GM21825 (cell line): ENCODE measurements around the gene ITGAE.
"Not testable (repeated sequence)": the region's sequence is repeated elsewhere in the genome, so short reads cannot be mapped to it uniquely, and the experiment has no call there.

ENCODE experiments used
- ATAC-seq: cut with Tn5 transposase; IDR thresholded peaks from one replicate; pipeline ENCODE4 v1.9.1; 2021; ENCODE audit warnings: mild to moderate bottlenecking, moderate library complexity; ENCODE audit not compliant: unreplicated experiment

The ITGAE gene, protein sequence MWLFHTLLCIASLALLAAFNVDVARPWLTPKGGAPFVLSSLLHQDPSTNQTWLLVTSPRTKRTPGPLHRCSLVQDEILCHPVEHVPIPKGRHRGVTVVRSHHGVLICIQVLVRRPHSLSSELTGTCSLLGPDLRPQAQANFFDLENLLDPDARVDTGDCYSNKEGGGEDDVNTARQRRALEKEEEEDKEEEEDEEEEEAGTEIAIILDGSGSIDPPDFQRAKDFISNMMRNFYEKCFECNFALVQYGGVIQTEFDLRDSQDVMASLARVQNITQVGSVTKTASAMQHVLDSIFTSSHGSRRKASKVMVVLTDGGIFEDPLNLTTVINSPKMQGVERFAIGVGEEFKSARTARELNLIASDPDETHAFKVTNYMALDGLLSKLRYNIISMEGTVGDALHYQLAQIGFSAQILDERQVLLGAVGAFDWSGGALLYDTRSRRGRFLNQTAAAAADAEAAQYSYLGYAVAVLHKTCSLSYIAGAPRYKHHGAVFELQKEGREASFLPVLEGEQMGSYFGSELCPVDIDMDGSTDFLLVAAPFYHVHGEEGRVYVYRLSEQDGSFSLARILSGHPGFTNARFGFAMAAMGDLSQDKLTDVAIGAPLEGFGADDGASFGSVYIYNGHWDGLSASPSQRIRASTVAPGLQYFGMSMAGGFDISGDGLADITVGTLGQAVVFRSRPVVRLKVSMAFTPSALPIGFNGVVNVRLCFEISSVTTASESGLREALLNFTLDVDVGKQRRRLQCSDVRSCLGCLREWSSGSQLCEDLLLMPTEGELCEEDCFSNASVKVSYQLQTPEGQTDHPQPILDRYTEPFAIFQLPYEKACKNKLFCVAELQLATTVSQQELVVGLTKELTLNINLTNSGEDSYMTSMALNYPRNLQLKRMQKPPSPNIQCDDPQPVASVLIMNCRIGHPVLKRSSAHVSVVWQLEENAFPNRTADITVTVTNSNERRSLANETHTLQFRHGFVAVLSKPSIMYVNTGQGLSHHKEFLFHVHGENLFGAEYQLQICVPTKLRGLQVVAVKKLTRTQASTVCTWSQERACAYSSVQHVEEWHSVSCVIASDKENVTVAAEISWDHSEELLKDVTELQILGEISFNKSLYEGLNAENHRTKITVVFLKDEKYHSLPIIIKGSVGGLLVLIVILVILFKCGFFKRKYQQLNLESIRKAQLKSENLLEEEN

DNA sequence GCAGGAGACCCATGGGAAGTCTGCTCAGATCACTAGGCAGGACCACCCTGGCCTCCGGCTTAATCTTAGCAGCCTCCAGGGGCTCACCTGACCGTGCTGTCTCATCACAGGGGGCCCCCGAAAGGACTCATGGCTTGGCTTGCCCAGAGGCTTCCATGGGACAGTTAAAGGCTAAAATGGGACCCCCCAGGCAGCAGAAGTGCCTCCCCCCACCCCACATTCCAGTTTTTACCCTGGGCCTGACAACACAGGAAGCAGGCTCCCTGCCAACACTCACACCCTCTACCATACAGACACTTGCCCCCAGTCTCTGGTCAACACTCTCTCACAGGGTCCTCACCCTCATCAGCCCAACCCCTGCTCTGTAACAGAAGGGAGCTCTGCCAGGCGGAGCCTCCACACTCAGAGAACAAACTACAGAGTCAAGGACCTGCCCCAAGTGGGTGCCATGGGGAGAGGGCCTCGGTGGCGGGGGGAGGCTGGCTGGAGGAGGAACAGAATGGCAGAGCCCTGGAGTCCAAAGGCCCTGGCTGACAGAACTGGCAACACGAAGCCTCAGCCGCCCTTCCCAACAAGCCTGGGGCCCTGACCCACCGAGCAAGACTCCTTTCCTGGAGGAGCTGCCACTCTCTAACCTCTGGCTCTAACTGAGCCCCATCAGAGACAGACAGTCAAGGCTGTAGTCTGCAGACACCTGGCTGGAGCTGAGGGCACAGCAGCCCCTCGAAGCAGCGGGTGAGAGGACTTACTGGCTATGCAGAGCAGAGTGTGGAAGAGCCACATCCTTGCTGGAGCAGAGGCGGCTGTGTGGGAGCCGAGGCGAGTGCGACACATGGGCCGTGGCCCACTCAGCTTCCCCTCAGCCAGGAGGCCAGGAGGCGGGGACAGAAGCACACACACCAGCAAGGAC lies at the start of gene ITGAE:
ITGAE (minus strand) TSS at position 827 of the 910 bp plus-strand sequence; CDS start at position 783, 44 bp downstream.
- no peak for ATAC-seq

DNA sequence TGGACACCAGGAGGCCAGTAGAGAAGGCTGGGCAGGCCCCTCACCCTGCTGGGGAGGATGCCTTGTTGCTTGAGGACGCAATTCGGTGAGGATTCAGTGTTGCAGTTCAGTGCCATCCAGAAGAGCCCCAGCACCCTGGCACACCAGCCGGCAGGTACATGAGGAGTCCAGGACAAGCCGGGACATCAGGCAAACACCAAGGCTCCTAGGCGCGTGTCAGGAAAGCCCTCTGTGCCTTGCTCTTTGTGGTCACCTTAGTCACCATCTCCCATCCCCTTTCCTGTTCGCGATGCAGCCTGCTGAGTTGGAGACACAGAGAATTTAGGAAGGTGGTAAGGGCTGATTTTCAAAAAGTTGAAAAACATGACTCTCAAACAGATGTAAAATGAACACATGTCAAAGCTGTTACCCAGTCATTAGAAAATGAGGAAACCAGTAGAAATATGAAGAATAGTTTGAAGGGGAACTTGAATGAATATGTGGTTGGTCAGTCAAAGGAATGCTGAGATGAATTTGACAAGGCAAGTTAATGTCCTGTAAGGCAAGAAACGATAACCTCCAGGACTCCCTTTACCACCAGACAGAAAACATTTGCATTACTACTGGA lies 47.3 kb upstream of the ITGAE start:
- ATAC-seq: no peak

DNA sequence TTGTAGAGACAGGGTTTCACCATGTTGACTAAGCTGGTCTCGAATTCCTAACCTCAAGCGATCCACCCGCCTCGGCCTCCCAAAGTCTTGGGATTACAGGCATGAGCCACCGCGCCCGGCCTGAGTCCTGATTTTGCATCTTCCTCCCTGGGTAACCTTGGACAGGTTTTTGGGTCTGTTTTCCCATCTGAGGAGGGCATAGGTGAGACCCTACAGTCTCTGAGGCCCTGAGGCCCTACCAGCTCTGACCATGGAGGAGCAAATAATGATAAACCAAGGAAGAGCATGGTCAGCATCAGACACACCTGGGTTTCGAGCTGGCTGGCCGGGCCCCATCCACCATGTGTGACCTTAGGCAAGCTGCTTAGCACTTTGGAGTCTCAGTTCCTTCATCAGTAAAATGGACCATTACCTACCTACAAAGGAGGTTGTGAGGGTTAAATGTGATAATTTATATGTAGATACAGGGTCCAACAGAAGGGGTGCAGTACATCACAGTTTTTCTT lies 46.2 kb upstream of the ITGAE start:
- ATAC-seq: no peak

DNA sequence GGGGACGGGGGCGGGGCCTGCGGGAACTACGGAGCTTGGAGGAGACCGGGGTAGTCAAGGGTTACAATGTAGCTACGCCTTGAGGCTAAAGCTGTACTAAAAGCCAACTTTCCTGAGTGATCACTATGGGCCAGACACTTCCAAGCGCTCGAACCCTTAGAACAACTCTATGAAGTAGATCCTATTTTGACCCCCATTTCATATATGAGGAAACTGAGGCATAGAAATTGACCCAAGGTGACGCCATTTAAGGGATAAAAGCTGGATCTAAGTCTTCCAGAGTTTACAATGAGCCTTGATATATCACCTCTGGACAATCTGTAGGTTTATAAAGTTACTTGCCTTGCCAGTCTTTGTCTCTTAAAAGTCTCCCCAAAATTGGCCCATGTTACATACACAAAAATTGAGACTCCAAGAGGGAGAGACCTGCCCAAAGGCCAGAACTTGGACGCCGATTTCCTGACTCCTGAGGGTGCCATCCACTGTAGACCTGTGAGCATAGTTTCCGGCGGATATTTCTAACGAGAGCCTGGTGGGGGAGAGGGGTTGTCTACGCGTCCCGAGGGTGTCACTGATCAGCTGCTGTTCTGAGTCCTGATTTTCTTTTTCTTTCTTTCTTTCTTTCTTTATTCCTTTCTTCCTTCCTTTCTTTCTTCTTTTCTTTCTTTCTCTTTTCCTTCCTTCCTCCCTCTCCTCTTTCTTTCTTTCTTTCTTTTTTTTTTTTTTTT lies 45.6 kb upstream of the ITGAE start:
- ATAC-seq: no peak

DNA sequence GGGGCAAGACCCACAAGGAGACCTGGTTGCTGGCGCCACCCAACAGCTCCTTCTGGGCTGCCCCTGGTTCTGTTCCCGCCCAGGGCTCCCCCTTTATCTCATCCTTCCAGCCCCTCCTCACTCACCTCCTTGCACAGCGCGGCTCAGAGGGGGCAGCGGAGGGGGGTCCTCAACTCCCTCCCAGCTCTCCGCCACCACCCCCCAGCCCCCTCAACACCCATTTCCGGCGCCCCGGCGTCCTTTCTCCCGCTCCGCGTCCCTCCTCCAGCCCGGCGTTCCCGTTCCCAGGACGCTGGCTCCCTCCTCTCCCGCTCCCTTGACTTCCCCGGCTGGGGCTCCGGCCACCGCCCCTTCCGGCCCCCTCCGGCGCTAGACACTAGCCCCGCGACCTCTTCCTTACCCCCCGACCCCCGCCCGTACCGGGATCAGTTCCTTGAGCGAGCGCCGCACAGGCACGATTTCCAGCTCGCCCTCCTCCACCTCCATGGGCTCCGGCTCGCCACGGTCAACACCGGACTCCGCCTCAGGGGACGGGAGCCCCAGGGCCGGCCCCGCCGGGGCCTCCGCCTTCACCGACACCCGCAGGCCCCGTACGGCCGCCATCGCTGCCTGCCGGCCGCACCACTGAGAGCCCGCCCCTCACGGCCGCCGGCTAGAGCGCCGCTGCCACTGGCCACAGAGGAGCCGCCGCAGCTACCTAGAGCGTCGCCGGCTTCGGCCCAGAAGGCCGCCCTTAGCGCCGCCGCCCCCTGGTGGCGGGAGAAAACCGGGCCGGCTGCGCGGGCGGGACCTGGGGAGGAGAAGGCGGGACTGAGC lies 44.8 kb upstream of the ITGAE start, which contains the start of gene NCBP3:
NCBP3 (minus strand) TSS at position 626 of the 816 bp plus-strand sequence; CDS start at position 603, 23 bp downstream.
- ATAC-seq: peak; percentile 91

GRCh38 chr17:3845291-3845620 lies 44.3 kb upstream of the ITGAE start:
- ATAC-seq: peak; percentile 14

GRCh38 chr17:3844556-3844955 lies 43.6 kb upstream of the ITGAE start:
- not testable (repeated sequence) for ATAC-seq

DNA sequence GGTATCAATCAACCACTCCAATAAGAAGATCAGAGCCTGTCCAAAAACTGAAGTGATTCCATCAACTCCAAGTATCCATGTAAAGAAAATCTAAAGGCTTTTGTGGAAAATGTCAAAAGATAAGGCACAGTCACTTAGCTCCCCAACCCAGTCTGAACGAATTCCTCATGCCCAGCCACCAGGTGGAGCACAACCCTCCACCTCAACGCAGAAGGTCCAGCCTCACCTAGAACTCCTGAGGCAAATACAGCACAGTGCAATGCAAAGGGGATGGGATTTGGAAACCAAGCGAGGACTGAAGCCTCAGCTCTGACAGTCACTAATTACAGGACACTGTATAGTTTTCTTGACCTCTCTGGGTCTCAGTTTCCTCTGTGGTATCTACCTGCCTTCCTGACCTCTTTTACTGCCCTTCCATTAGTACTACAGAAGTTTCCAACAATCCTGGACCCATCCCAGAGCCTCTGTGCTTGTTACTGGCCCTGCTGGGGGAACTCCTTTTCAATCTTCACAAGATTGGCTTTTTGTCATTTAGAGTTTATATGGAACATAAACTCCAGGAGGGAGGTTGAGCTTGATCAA lies 43.0 kb upstream of the ITGAE start:
- no peak for ATAC-seq

GRCh38 chr17:3838206-3838605 lies 37.2 kb upstream of the ITGAE start:
- no peak for ATAC-seq

DNA sequence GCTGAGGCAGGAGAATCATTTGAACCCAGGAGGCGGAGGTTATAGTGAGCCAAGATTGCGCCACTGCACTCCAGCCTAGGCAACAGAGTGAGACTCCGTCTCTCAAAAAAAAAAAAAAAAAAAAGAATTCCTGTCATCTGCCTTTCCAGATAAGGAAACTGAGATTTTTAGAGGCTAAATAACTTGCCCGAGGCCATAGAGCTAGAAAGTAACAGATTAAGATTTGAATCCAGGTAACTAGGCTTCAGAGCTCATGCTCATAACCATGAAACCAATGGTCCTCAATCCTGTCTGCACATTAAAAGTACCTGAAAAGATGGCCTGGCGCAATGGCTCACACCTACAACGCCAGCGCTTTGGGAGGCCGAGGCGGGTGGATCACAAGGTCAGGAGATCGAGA lies 35.6 kb upstream of the ITGAE start:
- no peak for ATAC-seq

DNA sequence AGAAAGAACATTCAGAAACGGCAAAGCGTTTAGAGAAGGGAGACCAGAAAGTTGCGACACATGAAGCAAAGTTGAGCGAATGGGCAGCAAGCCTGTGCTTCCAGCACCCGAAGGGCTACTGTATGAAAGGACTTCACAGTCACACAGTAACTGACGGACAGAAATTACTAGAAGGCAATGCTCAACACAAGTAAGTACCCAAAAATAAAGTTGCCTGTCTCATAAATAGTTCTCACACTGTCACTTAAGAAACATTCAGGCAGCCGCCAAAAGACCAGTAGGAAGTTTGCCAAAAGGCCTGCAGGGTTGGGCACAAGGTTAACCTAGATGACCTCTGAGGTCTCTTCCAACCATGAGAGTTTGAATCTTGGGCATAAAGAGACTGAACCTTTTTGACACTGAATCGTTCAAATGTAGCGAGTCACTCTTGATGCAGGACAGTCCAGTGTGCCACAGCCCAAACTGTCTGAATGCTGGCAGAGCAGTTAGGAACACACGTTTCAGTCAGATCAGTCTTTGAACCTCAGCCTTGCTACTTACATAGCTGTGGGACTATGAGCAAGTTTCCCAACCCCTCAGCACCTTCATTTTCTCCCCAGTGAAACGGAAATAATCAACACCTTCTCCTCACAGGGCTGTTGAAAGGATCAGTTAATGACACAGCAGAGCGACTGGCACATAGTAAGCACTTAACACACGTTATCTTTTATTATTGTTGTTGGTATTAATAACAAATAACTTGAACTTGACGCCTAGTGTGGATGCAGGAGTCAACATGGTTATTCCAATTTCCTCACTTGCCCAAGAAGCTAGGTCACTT lies 34.6 kb upstream of the ITGAE start:
- no peak for ATAC-seq

- ATAC-seq: no peak
Observed at GRCh38 chr17:3834811-3835210, 33.8 kb upstream of the ITGAE start.

DNA sequence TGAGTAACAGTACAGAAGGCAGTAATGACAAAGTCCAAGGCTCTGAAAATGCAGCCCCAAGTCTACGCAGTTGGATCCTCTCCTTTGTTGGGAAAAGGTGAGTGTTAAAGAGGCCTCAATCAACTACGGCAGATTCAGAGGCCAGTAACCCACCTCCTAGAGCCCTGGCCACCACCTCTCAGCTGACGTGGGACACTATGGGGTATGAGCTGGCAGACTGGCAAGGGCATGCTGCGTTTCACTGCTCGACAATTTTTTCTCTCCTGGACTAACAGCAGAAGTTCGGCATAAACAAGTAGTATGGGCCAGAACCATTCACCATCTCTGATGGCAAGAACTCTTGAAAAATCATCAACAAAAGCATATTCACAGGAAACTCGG lies 27.9 kb upstream of the ITGAE start:
- no peak for ATAC-seq

GRCh38 chr17:3828151-3828851 lies 27.3 kb upstream of the ITGAE start:
- ATAC-seq: no peak

GRCh38 chr17:3827124-3827773 lies 26.3 kb upstream of the ITGAE start:
- ATAC-seq: no peak

DNA sequence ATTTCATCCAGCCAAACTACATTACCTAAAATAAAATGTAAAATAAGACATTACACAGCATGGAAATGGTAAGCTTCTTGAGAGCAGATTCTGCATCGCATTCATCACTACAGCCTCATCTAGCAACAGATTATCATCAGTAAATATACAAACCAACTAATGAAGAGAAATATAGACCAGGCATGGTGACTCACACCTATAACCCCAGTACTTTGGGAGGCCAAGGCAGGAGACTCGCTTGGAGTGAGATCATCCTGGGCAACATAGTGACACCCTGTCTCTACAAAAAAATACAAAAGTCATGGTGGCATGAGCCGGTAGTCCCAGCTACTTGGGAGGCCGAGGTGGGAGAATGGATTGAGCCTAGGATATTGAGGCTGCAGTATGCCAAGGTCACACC lies 25.2 kb upstream of the ITGAE start:
- ATAC-seq: no peak
